Smooth muscle cell (in vitro differentiated cells): ENCODE measurements around the gene PGP. TPM values are rescaled to one million over a fixed set of nuclear protein-coding genes. Genes with fewer than 3 reads are reported as not detected.
A peak's percentile ranks its signal among the peaks of the same experiment; 100 is the strongest.

Source experiments
- DNase-seq: peaks from one replicate; lab custom pipeline; 2025; ENCODE audit not compliant: unreplicated experiment; lab: John Stamatoyannopoulos, UW
- H2AFZ ChIP-seq: fragments of 200-600 bp; sonication (generic); 2 replicates; pipeline ENCODE4 v1.6.0; 2016; ENCODE audit warnings: antibody characterized with exemption, low read depth, mild to moderate bottlenecking
- H3F3A ChIP-seq: fragments of 200-600 bp; sonication (generic); 2 replicates; pipeline ENCODE4 v1.6.0; 2017; ENCODE audit warnings: antibody characterized with exemption, low read depth
- H3K27ac ChIP-seq: fragments of 200-600 bp; sonication (generic); 2 replicates; pipeline ENCODE4 v1.5.1; 2016; ENCODE audit warnings: low read depth, mild to moderate bottlenecking
- H3K27me3 ChIP-seq: fragments of 200-600 bp; sonication (generic); 2 replicates; pipeline ENCODE4 v1.6.1; 2016; ENCODE audit warnings: low read depth, mild to moderate bottlenecking
- H3K36me3 ChIP-seq: fragments of 200-600 bp; sonication (generic); 2 replicates; pipeline ENCODE4 v1.5.1; 2016; ENCODE audit warnings: low read depth
- H3K4me1 ChIP-seq: fragments of 200-600 bp; sonication (generic); 2 replicates; pipeline ENCODE4 v1.5.1; 2016; ENCODE audit warnings: low read depth
- H3K4me2 ChIP-seq: fragments of 200-600 bp; sonication (generic); 2 replicates; pipeline ENCODE4 v1.6.0; 2016; ENCODE audit warnings: mild to moderate bottlenecking
- H3K4me3 ChIP-seq: fragments of 200-600 bp; sonication (generic); 2 replicates; pipeline ENCODE4 v1.5.1; 2016; ENCODE audit warnings: mild to moderate bottlenecking
- H3K79me2 ChIP-seq: fragments of 200-600 bp; sonication (generic); 2 replicates; pipeline ENCODE4 v1.6.0; 2016; ENCODE audit warnings: low read depth, mild to moderate bottlenecking
- H3K9ac ChIP-seq: fragments of 200-600 bp; sonication (generic); 2 replicates; pipeline ENCODE4 v1.6.0; 2016; ENCODE audit warnings: low read depth
- H3K9me3 ChIP-seq: fragments of 200-600 bp; sonication (generic); replicated peaks from 2 replicates; pipeline ENCODE4 v1.5.1; 2016; ENCODE audit warnings: low read depth
- H4K20me1 ChIP-seq: fragments of 200-600 bp; sonication (generic); 2 replicates; pipeline ENCODE4 v1.6.0; 2016; ENCODE audit warnings: low read depth
- CTCF ChIP-seq: fragments of 200-600 bp; sonication (generic); IDR thresholded peaks from 2 replicates; pipeline ENCODE4 v1.5.1; 2017; ENCODE audit warnings: borderline replicate concordance, mild to moderate bottlenecking, antibody characterized with exemption; ENCODE audit not compliant: insufficient read depth, poor library complexity, severe bottlenecking
- WGBS: methylation state at CpG from one replicate; pipeline ENCODE4 v1.1.7; 2016; ENCODE audit warnings: low lambda C conversion rate; 5-methylcytosine and 5-hydroxymethylcytosine counted together
- polyA plus RNA-seq: library from polyadenylated mRNA; unstranded; fragments of >200 nt; fragmentation: Nextera tagmentation; extraction: Ambion mirVana; gene quantifications from 2 replicates; pipeline ENCODE4 v1.2.1, GENCODE V29; 2016
- total RNA-seq: library from RNA; depleted of rRNA; stranded (reverse); fragments of >200 nt; gene quantifications from 2 replicates; pipeline ENCODE4 v1.2.3, GENCODE V29; 2014

The PGP gene
- total and polyA plus RNA-seq, 2 experiments from 2014 or later: 21.6 to 30.1 TPM

- 78% methylated on average over 9 of the region's 9 CpGs for WGBS
- peaks cover 66% of the 10 kb centered on the region for H4K20me1 ChIP-seq
- H3F3A ChIP-seq: no peaks in the 10 kb centered on the region
- H3K4me1 ChIP-seq: peaks cover 6% of the 10 kb centered on the region
- TF ChIP-seq CTCF: no peak
- H3K27me3 ChIP-seq: no peaks in the 10 kb centered on the region
- H2AFZ ChIP-seq: no peak overlapping the region
- H3K4me2 ChIP-seq: no peak overlapping the region
- H3K9ac ChIP-seq: no peak overlapping the region
- no peaks in the 10 kb centered on the region for H3K9me3 ChIP-seq
- DNase-seq: no peak
- H3K79me2 ChIP-seq: peaks cover 50% of the 10 kb centered on the region
- H3K36me3 ChIP-seq: no peaks in the 10 kb centered on the region
- no peak overlapping the region for H3K27ac ChIP-seq
- no peak overlapping the region for H3K4me3 ChIP-seq
These were observed 11.7 kb upstream of the PGP start for GRCh38 chr16:2226245-2226793.

GRCh38 chr16:2223942-2224486 is 9.4 kb upstream of the PGP start:
- peak; percentile 5 for TF ChIP-seq CTCF
- H3K4me1 ChIP-seq: peaks cover 6% of the 10 kb centered on the region
- H3K4me2 ChIP-seq: peak overlapping the region; percentile 95
- no peaks in the 10 kb centered on the region for H3K9me3 ChIP-seq
- WGBS: 10% methylated on average over 21 of the region's 22 CpGs
- H4K20me1 ChIP-seq: peaks cover 44% of the 10 kb centered on the region
- H3K79me2 ChIP-seq: peaks cover 50% of the 10 kb centered on the region
- H3K36me3 ChIP-seq: no peaks in the 10 kb centered on the region
- H3K9ac ChIP-seq: peak overlapping the region; percentile 95
- no peaks in the 10 kb centered on the region for H3K27me3 ChIP-seq
- peak overlapping the region; percentile 79 for H3K27ac ChIP-seq
- DNase-seq: peak; percentile 42
- peak overlapping the region; percentile 84 for H2AFZ ChIP-seq
- H3F3A ChIP-seq: no peaks in the 10 kb centered on the region
- peak overlapping the region; percentile 96 for H3K4me3 ChIP-seq

GRCh38 chr16:2223221-2223941 is 8.7 kb upstream of the PGP start, which contains the start of gene E4F1:
Gene E4F1, plus strand, starts transcription at chr16:2223591. Its CDS starts 23 bp downstream, at chr16:2223614.
- peak within 1 kb of the TSS; percentile 95 for H3K9ac ChIP-seq
- 1% methylated on average over 74 of the region's 82 CpGs for WGBS
- H3F3A ChIP-seq: no peaks in the 10 kb centered on the region
- H3K36me3 ChIP-seq: no peaks in the 10 kb centered on the region
- H3K79me2 ChIP-seq: peaks cover 47% of the 10 kb centered on the region
- peaks cover 38% of the 10 kb centered on the region for H4K20me1 ChIP-seq
- H3K27ac ChIP-seq: peak within 1 kb of the TSS; percentile 79
- H2AFZ ChIP-seq: peak within 1 kb of the TSS; percentile 84
- H3K9me3 ChIP-seq: no peaks in the 10 kb centered on the region
- TF ChIP-seq CTCF: no peak
- DNase-seq: peak; percentile 94
- peaks cover 6% of the 10 kb centered on the region for H3K4me1 ChIP-seq
- H3K4me3 ChIP-seq: peak within 1 kb of the TSS; percentile 96
- no peaks in the 10 kb centered on the region for H3K27me3 ChIP-seq
- peak within 1 kb of the TSS; percentile 95 for H3K4me2 ChIP-seq
